Stimulated activated naive CD8-positive, alpha-beta T cell treated with anti-CD3 and anti-CD28 coated beads, Interleukin-15, amount 100 ng/mL, for 72 hours (primary cell): ENCODE results near the gene CDH4.

Experiments used
- ATAC-seq: fragments of 150-1000 bp; cut with Tn5 transposase; 2 replicates; pipeline ENCODE4 v1.10.0; 2021; ENCODE audit warnings: mild to moderate bottlenecking, moderate library complexity
- DNase-seq, 2 donors: peaks; one replicate each; pipeline ENCODE4 v3.0.0; 2021 to 2022
- H3K27ac Mint-ChIP-seq, 2 donors: one replicate each; pipeline ENCODE4 v1.8.0; 2022; ENCODE audit warnings: mild to moderate bottlenecking in 2 of 2, mixed read lengths in 2 of 2, moderate library complexity in 2 of 2
- H3K27me3 Mint-ChIP-seq: one replicate; pipeline ENCODE4 v1.8.0; 2022; ENCODE audit warnings: mixed read lengths
- H3K4me1 Mint-ChIP-seq: one replicate; pipeline ENCODE4 v1.8.0; 2022; ENCODE audit warnings: mild to moderate bottlenecking, mixed read lengths
- H3K4me3 Mint-ChIP-seq, 2 donors: one replicate each; pipeline ENCODE4 v1.8.0; 2022; ENCODE audit warnings: mild to moderate bottlenecking in 2 of 2, mixed read lengths in 2 of 2, moderate library complexity in 1 of 2
- H3K9me3 Mint-ChIP-seq, 2 donors: one replicate each; pipeline ENCODE4 v1.8.0; 2022; ENCODE audit warnings: mixed read lengths in 2 of 2

Gene CDH4

DNA sequence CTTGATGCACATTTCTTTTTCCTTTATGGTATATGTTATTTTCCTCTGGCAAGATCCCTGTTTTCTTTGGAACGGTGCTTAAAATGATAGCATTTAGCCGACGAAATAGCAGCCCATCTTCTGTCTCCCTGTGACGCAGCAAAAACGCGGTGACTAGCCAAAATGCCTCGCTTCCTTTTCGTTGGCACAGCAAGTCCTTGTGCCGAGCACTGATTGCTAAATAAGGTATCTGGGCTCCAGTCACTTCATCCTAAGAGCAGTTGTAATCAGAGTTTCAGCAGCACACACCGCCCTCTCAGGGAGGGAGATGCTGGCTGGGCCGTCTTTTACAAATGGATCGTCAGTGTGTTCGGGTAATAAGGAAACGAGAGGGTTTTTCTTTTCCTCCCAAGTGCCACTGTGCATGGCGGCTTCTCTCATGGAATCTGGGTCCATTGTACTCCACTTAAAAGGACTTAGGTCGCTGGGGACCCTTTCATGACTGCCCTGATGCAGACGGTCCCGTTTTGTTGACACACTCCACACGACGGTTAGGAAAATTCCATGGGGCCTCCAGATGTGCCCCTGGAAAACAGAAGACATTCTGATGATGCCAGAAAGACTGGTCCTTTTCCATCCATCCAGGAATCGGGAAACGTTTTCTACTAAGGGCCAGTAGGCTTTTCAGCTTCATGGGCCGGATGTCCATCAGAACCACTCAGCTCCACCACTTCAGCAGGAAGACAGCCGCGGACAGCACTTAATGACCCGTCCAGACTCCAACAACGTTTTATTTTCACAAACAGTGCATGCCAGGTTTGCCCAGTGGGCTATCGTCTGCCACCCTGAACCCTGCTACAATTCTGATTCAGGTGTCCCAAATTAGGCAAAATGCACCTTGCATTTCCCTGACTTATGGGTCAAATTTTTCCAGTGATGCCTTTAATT lies 185.5 kb downstream of the CDH4 start:
- no peak for DNase-seq
- no peak overlapping the region for H3K27ac Mint-ChIP-seq
- H3K4me3 Mint-ChIP-seq = no peak overlapping the region
- peaks cover 46% of the 10 kb centered on the region for H3K27me3 Mint-ChIP-seq
- H3K4me1 Mint-ChIP-seq = no peaks in the 10 kb centered on the region
- ATAC-seq = no peak
- no peaks in the 10 kb centered on the region for H3K9me3 Mint-ChIP-seq

DNA sequence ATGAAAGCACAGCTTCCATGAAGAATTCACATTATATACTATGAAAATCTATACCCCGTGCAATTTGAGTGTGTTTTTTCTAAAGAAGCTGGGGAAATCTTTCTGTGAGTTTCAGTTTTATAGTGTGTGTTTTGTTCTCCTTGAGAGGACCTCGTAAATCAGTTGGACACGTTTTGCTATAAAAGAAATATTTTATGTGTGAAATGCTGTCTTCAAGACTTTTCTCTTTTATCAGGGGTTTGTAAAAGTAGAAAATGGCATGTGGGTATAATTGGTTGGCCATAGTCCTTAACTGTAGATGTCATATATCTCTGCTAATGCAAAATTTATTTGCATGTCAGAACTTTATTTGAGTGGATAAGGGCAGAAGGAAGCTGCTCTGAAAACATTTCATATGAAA lies 186.2 kb downstream of the CDH4 start:
- Mint-ChIP-seq H3K9me3 (no peaks in the 10 kb centered on the region), H3K4me1 (no peaks in the 10 kb centered on the region), H3K4me3 (no peak overlapping the region), H3K27ac (no peak overlapping the region), H3K27me3 (peaks cover 42% of the 10 kb centered on the region)
- DNase-seq = no peak
- no peak for ATAC-seq

GRCh38 chr20:61439251-61439650 lies 187.2 kb downstream of the CDH4 start:
- Mint-ChIP-seq H3K4me1 (no peaks in the 10 kb centered on the region), H3K27ac (no peak overlapping the region), H3K9me3 (no peaks in the 10 kb centered on the region), H3K27me3 (peaks cover 35% of the 10 kb centered on the region), H3K4me3 (no peak overlapping the region)
- DNase-seq (no peak), ATAC-seq (no peak)

DNA sequence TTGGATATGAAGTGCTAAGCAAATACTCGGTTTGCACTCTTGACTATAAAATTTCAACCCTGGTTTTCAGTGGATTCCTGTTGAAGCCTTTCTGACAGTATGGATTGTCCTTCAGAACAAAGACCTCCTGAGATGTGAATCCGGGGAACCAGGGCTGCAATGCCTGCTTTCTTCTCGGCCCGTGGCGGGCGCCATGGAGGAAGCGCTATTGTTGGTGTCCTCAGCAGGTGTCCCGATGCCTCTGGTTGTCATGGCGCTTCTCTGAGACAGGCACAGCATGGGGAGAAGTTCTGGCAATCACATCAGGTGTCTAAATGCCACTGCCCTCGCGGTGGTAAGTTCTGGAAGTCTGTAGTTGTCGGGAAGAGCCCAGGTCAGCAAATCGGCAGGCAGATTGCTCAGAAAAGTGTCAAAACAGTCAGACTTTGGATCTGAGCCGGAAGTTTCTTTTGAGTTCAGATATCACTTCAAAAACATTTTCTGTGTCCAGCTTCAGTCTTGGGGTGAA lies 188.5 kb downstream of the CDH4 start:
- H3K4me3 Mint-ChIP-seq = no peak overlapping the region
- H3K27me3 Mint-ChIP-seq = peaks cover 24% of the 10 kb centered on the region
- H3K4me1 Mint-ChIP-seq = no peaks in the 10 kb centered on the region
- ATAC-seq (no peak), DNase-seq (no peak)
- H3K27ac Mint-ChIP-seq = no peak overlapping the region
- H3K9me3 Mint-ChIP-seq = no peaks in the 10 kb centered on the region

GRCh38 chr20:61441537-61441936 lies 189.5 kb downstream of the CDH4 start:
- no peaks in the 10 kb centered on the region for H3K9me3 Mint-ChIP-seq
- peaks cover 15% of the 10 kb centered on the region for H3K27me3 Mint-ChIP-seq
- ATAC-seq (no peak), DNase-seq (no peak)
- no peak overlapping the region for H3K27ac Mint-ChIP-seq
- H3K4me3 Mint-ChIP-seq = no peak overlapping the region
- H3K4me1 Mint-ChIP-seq = no peaks in the 10 kb centered on the region

DNA sequence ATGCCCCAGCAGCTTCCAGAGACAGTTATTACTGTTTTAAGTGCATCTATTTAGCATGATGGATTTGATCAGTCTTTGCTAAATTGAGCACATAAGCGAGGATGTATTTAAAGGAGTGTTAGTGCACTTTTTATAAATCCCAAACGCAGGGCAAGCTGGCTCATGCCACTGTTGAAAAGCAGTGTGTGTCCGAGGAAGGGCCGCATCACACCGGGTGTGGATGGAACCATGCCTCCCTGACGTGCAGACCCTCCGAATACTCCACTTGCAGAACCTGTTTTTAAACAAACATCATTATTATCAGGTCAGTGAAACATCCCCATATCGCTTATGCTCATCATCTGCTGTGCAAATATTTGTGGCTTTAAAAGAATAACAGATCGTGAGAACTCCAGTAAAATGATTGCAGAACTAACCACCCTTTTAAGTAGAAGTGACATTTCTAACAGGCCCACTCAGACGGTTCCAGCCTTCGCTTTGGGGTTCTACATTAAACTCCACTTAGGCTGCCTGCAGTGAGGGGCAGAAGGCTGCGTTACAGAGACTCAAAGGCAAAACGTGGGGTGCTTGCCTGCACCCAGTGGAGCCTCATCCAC lies 190.1 kb downstream of the CDH4 start:
- ATAC-seq (no peak), DNase-seq (no peak)
- H3K4me1 Mint-ChIP-seq = no peaks in the 10 kb centered on the region
- no peak overlapping the region for H3K4me3 Mint-ChIP-seq
- no peak overlapping the region for H3K27ac Mint-ChIP-seq
- H3K9me3 Mint-ChIP-seq = no peaks in the 10 kb centered on the region
- H3K27me3 Mint-ChIP-seq = peaks cover 8% of the 10 kb centered on the region

DNA sequence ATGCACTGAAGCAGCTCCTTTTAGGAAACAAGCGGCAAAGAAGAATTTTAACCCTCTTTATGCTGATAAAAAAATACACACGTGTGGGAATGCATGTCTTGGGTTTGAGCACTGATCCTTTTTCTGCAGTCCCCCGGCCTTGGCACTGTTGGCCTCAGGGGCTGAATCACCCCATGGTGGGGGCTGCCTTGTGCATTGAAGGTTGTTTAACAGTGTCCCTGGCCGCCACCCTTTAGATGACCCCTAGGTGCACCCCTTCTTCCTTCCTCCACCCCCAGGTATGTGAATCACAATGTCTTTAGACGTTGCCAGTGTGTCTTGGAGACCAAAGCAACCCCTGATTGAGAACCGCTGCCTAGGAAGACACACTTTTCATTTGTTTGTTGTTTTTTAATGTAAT lies 190.7 kb downstream of the CDH4 start:
- ATAC-seq = no peak
- no peak overlapping the region for H3K27ac Mint-ChIP-seq
- DNase-seq = no peak
- H3K4me3 Mint-ChIP-seq = no peak overlapping the region
- H3K4me1 Mint-ChIP-seq = no peaks in the 10 kb centered on the region
- H3K27me3 Mint-ChIP-seq = peaks cover 3% of the 10 kb centered on the region
- H3K9me3 Mint-ChIP-seq = no peaks in the 10 kb centered on the region

- no peaks in the 10 kb centered on the region for H3K4me1 Mint-ChIP-seq
- no peaks in the 10 kb centered on the region for H3K27me3 Mint-ChIP-seq
- H3K27ac Mint-ChIP-seq = no peak overlapping the region
- no peaks in the 10 kb centered on the region for H3K9me3 Mint-ChIP-seq
- H3K4me3 Mint-ChIP-seq = no peak overlapping the region
- no peak for DNase-seq
- no peak for ATAC-seq
These were observed 191.5 kb downstream of the CDH4 start for GRCh38 chr20:61443443-61444126.

DNA sequence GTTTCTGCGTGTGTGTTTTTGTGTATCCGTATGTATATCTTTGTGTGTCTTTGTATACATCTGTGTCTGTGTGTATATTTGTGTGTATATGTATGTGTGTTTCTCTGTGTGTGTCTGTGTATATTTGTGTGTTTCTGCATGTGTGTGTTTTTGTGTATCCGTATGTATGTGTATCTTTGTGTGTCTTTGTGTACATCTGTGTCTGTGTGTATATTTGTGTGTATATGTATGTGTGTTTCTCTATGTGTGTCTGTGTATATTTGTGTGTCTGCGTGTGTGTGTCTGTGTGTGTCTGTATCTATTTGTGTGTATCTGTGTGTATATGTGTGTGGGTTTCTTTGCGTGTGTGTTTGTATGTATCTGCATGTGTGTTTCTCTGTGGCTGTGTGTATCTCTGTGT lies 192.6 kb downstream of the CDH4 start:
- no peak for ATAC-seq
- Mint-ChIP-seq H3K4me3 (no peak overlapping the region), H3K27ac (no peak overlapping the region), H3K4me1 (no peaks in the 10 kb centered on the region), H3K9me3 (no peaks in the 10 kb centered on the region), H3K27me3 (no peaks in the 10 kb centered on the region)
- DNase-seq = no peak

DNA sequence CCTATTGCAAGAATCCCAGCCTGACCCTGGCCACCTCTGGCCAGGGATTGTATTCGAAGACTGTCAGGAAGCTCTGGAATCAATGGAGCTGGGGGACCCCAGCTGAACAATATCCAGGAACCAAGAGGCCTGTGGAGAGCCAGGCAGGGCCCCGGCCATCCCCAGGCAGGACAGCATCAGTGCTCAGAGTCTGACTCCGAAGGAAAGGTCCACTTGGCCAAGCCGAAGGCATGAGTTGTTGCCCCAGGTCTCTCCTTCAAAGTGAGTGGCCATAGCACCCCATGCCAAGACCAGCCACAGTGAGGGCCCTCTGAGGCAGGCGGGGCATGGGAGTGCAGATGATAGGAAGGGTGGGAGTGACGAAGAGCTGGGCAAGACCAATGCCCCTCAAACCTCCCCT lies 193.1 kb downstream of the CDH4 start:
- DNase-seq (no peak), ATAC-seq (no peak)
- Mint-ChIP-seq H3K9me3 (no peaks in the 10 kb centered on the region), H3K27me3 (no peaks in the 10 kb centered on the region), H3K4me3 (no peak overlapping the region), H3K27ac (no peak overlapping the region), H3K4me1 (no peaks in the 10 kb centered on the region)

- Mint-ChIP-seq H3K4me3 (no peak overlapping the region), H3K9me3 (no peaks in the 10 kb centered on the region), H3K27ac (no peak overlapping the region), H3K4me1 (no peaks in the 10 kb centered on the region), H3K27me3 (no peaks in the 10 kb centered on the region)
- ATAC-seq = no peak
- no peak for DNase-seq
These were observed 193.7 kb downstream of the CDH4 start for GRCh38 chr20:61445741-61446140.

DNA sequence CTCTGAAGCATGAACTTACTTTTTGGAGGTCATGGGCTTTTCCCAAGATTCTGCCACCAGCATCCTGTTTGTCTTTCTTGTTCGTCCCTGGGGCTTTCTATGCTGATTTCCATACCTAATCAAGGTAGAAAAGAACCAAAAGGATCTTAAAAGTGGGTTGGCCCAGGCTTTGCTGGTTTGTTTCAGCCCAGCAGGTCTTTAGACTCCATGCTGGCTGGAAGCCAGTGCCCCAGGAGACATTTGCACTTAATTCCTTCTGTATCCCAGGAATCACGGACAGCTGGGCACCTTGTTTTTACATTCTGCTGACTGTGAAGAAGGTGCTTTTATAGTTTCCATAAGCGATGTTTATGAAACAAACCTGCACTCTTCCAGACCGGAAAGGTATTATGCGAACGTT lies 195.9 kb downstream of the CDH4 start:
- ATAC-seq (no peak), DNase-seq (no peak)
- Mint-ChIP-seq H3K4me3 (no peak overlapping the region), H3K9me3 (no peaks in the 10 kb centered on the region), H3K27ac (no peak overlapping the region), H3K27me3 (no peaks in the 10 kb centered on the region), H3K4me1 (no peaks in the 10 kb centered on the region)

GRCh38 chr20:61448386-61448785 lies 196.3 kb downstream of the CDH4 start:
- no peaks in the 10 kb centered on the region for H3K27me3 Mint-ChIP-seq
- ATAC-seq = no peak

DNA sequence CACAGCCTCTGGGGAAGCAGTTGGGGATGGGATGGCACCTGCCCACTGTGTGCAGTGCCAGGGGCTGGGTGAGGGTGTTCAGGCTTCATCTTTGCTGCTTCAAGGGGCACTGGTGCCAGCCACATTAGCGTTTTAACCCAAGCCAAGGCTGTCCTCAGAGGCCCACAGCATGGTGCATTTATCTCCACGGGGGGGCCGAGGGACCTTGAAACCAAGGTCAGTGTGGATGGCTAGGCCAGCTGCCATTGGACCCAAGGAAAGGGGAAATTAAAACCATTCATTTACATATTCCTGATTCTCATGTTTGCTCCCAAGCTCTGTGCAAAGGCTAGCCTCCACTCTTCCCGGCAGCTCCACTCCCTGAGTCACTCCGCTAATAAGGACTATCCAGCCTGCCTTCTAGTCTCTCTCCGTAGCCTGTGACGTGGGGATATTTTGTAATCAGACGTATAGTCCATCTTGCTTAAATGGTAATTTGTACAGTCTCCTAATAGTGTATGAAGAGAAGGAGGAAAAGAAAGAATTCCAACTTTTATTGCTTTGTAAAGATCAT lies 197.1 kb downstream of the CDH4 start:
- no peaks in the 10 kb centered on the region for H3K27me3 Mint-ChIP-seq
- H3K4me3 Mint-ChIP-seq = no peak overlapping the region
- H3K27ac Mint-ChIP-seq = no peak overlapping the region
- no peak for ATAC-seq
- H3K9me3 Mint-ChIP-seq = no peaks in the 10 kb centered on the region
- no peaks in the 10 kb centered on the region for H3K4me1 Mint-ChIP-seq
- no peak for DNase-seq

More at GRCh38 chr20:61448386-61448785, 196.3 kb downstream of the CDH4 start:
- H3K4me1 Mint-ChIP-seq = no peaks in the 10 kb centered on the region
- no peaks in the 10 kb centered on the region for H3K9me3 Mint-ChIP-seq
- no peak overlapping the region for H3K27ac Mint-ChIP-seq
- no peak for DNase-seq
- H3K4me3 Mint-ChIP-seq = no peak overlapping the region

- ATAC-seq = no peak
- no peaks in the 10 kb centered on the region for H3K4me1 Mint-ChIP-seq
- no peaks in the 10 kb centered on the region for H3K9me3 Mint-ChIP-seq
- H3K4me3 Mint-ChIP-seq = no peak overlapping the region
- no peak for DNase-seq
- H3K27me3 Mint-ChIP-seq = no peaks in the 10 kb centered on the region
- no peak overlapping the region for H3K27ac Mint-ChIP-seq
These were observed 197.9 kb downstream of the CDH4 start for GRCh38 chr20:61449916-61450315.

- no peak overlapping the region for H3K4me3 Mint-ChIP-seq
- DNase-seq = no peak
- H3K27me3 Mint-ChIP-seq = no peaks in the 10 kb centered on the region
- ATAC-seq = no peak
- peaks cover under 1 to 2% of the 10 kb centered on the region in 2 donors for H3K9me3 Mint-ChIP-seq
- no peak overlapping the region for H3K27ac Mint-ChIP-seq
- no peaks in the 10 kb centered on the region for H3K4me1 Mint-ChIP-seq
These were observed 198.5 kb downstream of the CDH4 start for GRCh38 chr20:61450549-61450948.
